Measurements from ENCODE around the gene TCERG1L. TPM values are rescaled to one million over a fixed set of nuclear protein-coding genes. Genes with fewer than 3 reads are reported as not detected.

TCERG1L gene
- total RNA-seq, 1 experiment from 2014 or later, result not detected

DNA sequence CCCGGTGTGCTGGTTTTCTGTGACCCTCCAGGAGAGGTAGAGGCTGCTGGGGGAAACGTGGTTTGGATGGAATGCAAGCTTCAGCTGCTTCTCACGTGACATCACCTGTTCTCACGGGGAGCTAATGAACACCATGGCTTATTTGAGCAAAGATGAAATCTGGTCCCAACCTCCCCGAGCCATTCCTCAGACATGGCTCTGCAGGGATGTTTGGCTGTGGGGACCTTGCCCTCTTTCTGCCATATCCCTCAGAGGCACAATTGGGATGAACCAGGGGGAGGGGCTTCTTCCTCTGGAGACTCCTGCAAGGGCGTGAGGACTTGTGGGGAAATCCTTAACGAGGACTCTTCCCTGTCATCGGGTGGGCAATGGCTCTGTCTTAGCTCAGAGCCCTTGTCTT lies 236.8 kb downstream of the TCERG1L start:
- no peaks in the 10 kb centered on the region for H3K27me3 ChIP-seq (replicated peaks)
- H3K4me3 ChIP-seq, result no peak overlapping the region
- no peak for DNase-seq (ENCODE audit: low read depth in 1 of 2, low spot score in 2 of 2)
- peaks cover 16% of the 10 kb centered on the region for H3K9me3 ChIP-seq (replicated peaks)
- no peaks in the 10 kb centered on the region for H3K36me3 ChIP-seq
- H3K27ac ChIP-seq, result no peak overlapping the region
- no peaks in the 10 kb centered on the region for H3K4me1 ChIP-seq (replicated peaks)

GRCh38 chr10:131073469-131074035 lies 238.0 kb downstream of the TCERG1L start:
- Histone ChIP-seq H3K36me3 (no peaks in the 10 kb centered on the region), H3K4me1 (replicated peaks) (no peaks in the 10 kb centered on the region), H3K27me3 (replicated peaks) (no peaks in the 10 kb centered on the region), H3K27ac (no peak overlapping the region), H3K4me3 (no peak overlapping the region), H3K9me3 (replicated peaks) (peaks cover 16% of the 10 kb centered on the region)
- no peak for DNase-seq (ENCODE audit: low read depth in 1 of 2, low spot score in 2 of 2)

GRCh38 chr10:131072651-131073468 lies 238.7 kb downstream of the TCERG1L start:
- no peaks in the 10 kb centered on the region for H3K4me1 ChIP-seq (replicated peaks)
- H3K27me3 ChIP-seq (replicated peaks), result no peaks in the 10 kb centered on the region
- H3K36me3 ChIP-seq, result no peaks in the 10 kb centered on the region
- H3K4me3 ChIP-seq, result no peak overlapping the region
- DNase-seq (ENCODE audit: low read depth in 1 of 2, low spot score in 2 of 2), result no peak
- no peak overlapping the region for H3K27ac ChIP-seq
- H3K9me3 ChIP-seq (replicated peaks), result peaks cover 16% of the 10 kb centered on the region

- no peaks in the 10 kb centered on the region for H3K4me1 ChIP-seq (replicated peaks)
- no peak overlapping the region for H3K4me3 ChIP-seq
- no peaks in the 10 kb centered on the region for H3K27me3 ChIP-seq (replicated peaks)
- H3K9me3 ChIP-seq (replicated peaks), result peaks cover 15% of the 10 kb centered on the region
- no peak for DNase-seq (ENCODE audit: low read depth in 1 of 2, low spot score in 2 of 2)
- no peaks in the 10 kb centered on the region for H3K36me3 ChIP-seq
- H3K27ac ChIP-seq, result no peak overlapping the region
Measured at GRCh38 chr10:131071721-131072120, 239.8 kb downstream of the TCERG1L start.

DNA sequence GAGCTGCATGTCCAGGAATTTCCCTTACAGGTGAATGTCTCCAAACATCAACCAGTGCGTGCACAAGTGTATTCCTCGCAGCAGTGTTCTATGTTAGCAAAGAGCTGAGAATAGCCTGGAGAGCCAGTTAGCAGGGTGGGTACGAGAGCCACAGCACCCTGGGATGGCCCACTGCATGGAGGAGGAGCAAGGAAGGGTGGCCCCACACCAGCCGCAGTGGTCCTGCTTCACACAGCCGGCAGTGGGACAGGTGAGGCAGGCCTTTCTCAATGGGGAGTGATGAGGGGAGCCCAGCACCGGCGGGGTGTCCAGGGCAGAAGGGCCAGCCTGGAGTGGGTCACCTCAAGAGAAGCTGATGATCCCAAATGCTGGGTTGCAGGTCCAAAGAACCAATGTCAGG lies 240.7 kb downstream of the TCERG1L start:
- Histone ChIP-seq H3K9me3 (replicated peaks) (peaks cover 12% of the 10 kb centered on the region), H3K4me1 (replicated peaks) (no peaks in the 10 kb centered on the region), H3K36me3 (no peaks in the 10 kb centered on the region), H3K27ac (no peak overlapping the region), H3K27me3 (replicated peaks) (no peaks in the 10 kb centered on the region), H3K4me3 (no peak overlapping the region)
- DNase-seq (ENCODE audit: low read depth in 1 of 2, low spot score in 2 of 2), result no peak

DNA sequence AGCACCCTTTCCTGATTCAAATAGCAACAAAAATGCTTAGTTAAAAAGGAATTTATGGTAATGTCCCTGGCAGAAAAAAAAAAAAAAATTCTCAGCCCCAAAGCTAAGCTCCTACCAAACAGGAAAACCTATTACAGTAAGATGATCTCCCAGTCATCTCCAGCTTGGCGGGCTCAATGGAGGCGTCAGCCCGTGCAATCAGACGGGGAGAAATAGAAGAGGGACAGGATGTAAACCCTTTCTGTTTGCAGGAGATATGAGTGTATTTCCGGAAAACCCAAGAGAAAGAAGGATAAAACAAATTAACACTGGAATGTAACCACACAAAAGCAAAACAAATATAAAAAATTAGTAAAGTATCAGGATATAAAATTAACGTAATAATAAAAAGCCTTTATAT lies 242.8 kb downstream of the TCERG1L start:
- peaks cover 10% of the 10 kb centered on the region for H3K9me3 ChIP-seq (replicated peaks)
- H3K27me3 ChIP-seq (replicated peaks), result no peaks in the 10 kb centered on the region
- H3K4me3 ChIP-seq, result no peak overlapping the region
- no peak overlapping the region for H3K27ac ChIP-seq
- H3K4me1 ChIP-seq (replicated peaks), result no peaks in the 10 kb centered on the region
- no peaks in the 10 kb centered on the region for H3K36me3 ChIP-seq
- DNase-seq (ENCODE audit: low read depth in 1 of 2, low spot score in 2 of 2), result no peak

GRCh38 chr10:131068311-131068710 lies 243.2 kb downstream of the TCERG1L start:
- Histone ChIP-seq H3K4me1 (replicated peaks) (no peaks in the 10 kb centered on the region), H3K9me3 (replicated peaks) (peaks cover 9% of the 10 kb centered on the region), H3K4me3 (no peak overlapping the region), H3K36me3 (no peaks in the 10 kb centered on the region), H3K27ac (no peak overlapping the region), H3K27me3 (replicated peaks) (no peaks in the 10 kb centered on the region)
- DNase-seq (ENCODE audit: low read depth in 1 of 2, low spot score in 2 of 2), result no peak

GRCh38 chr10:131067690-131068089 lies 243.8 kb downstream of the TCERG1L start:
- Histone ChIP-seq H3K9me3 (replicated peaks) (peaks cover 8% of the 10 kb centered on the region), H3K4me1 (replicated peaks) (no peaks in the 10 kb centered on the region), H3K36me3 (no peaks in the 10 kb centered on the region), H3K4me3 (no peak overlapping the region), H3K27ac (no peak overlapping the region), H3K27me3 (replicated peaks) (no peaks in the 10 kb centered on the region)
- no peak for DNase-seq (ENCODE audit: low read depth in 1 of 2, low spot score in 2 of 2)

- H3K27me3 ChIP-seq (replicated peaks), result no peaks in the 10 kb centered on the region
- H3K4me1 ChIP-seq (replicated peaks), result no peaks in the 10 kb centered on the region
- no peak for DNase-seq (ENCODE audit: low read depth in 1 of 2, low spot score in 2 of 2)
- H3K9me3 ChIP-seq (replicated peaks), result peaks cover 4% of the 10 kb centered on the region; the same call in 1 of the 2 replicates
- H3K36me3 ChIP-seq, result no peaks in the 10 kb centered on the region
- H3K27ac ChIP-seq, result no peak overlapping the region
- no peak overlapping the region for H3K4me3 ChIP-seq
Measured at GRCh38 chr10:131065673-131066305, 245.7 kb downstream of the TCERG1L start.

DNA sequence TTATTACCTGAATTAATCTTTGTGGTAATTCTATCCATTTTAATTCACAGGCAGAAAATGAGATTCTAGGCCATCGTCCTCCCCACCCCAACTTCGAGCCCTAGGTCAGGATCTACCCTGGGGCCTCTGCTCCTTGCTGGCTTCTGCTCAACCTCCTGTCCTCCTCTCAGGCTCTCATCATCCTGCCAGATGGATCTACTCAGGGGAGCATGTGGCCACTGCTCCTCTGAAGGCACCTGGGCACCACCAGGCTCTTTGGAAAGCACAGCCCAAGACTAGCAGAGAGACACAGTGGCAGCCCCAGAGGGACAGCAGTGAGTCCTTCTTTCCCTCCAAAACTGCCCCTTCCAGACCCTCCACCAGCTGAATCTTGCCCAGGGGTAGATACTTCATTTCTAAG lies 248.2 kb downstream of the TCERG1L start:
- H3K27me3 ChIP-seq (replicated peaks), result no peaks in the 10 kb centered on the region
- H3K4me1 ChIP-seq (replicated peaks), result no peaks in the 10 kb centered on the region
- H3K36me3 ChIP-seq, result no peaks in the 10 kb centered on the region
- H3K4me3 ChIP-seq, result no peak overlapping the region
- 0 out of 2 replicates have a peak, but pooled peaks cover 4% of the 10 kb centered on the region for H3K9me3 ChIP-seq (replicated peaks)
- H3K27ac ChIP-seq, result no peak overlapping the region
- DNase-seq (ENCODE audit: low read depth in 1 of 2, low spot score in 2 of 2), result no peak

- Histone ChIP-seq H3K36me3 (no peaks in the 10 kb centered on the region), H3K9me3 (replicated peaks) (0 out of 2 replicates have a peak, but pooled peaks cover 4% of the 10 kb centered on the region), H3K4me1 (replicated peaks) (no peaks in the 10 kb centered on the region), H3K27me3 (replicated peaks) (no peaks in the 10 kb centered on the region), H3K4me3 (no peak overlapping the region), H3K27ac (no peak overlapping the region)
- DNase-seq (ENCODE audit: low read depth in 1 of 2, low spot score in 2 of 2), result no peak
Measured at GRCh38 chr10:131062621-131063260, 248.8 kb downstream of the TCERG1L start.

DNA sequence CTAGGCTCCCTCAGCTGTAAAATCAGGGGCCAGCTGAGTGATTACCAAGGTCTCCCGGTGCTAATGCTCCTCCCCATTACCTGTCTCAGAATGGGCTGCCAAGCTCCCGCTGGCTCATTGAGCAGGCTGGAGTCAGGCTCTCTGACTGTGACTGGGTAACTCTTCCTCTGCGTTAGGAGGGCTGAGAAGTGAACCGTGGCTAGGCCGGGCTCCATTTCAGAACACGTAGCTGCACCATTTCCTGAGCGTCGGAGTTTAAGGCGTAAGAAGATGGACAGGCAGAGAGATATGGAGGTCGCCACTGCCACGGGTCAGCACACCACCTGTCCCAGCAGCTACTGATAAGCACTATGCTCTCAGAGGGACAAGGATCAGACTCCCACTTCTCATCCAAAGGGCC lies 250.3 kb downstream of the TCERG1L start:
- Histone ChIP-seq H3K4me3 (no peak overlapping the region), H3K36me3 (no peaks in the 10 kb centered on the region), H3K4me1 (replicated peaks) (no peaks in the 10 kb centered on the region)

DNA sequence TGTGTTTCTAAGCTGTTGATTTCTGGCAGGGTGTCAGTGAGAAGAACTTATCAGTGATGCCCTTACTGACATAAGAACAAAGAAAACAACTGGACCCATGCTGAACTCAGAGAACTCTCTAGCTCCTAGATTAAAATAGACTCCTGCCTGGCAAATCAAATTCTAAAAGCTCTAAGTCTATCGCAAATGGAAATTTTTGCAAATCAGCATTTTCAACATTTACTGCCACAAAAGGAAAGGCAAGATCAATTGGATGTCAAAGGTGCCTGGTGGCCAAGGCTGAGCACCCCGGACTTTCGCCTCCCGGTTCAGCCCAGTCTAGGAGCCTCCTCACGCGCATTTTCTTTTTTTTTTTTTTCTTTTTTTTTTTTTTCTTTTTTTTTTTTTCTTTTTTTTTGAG lies 251.6 kb downstream of the TCERG1L start:
- Histone ChIP-seq H3K4me1 (replicated peaks) (no peaks in the 10 kb centered on the region), H3K27ac (no peak overlapping the region), H3K4me3 (no peak overlapping the region), H3K36me3 (no peaks in the 10 kb centered on the region), H3K9me3 (replicated peaks) (peaks cover 8% of the 10 kb centered on the region; the same call in 1 of the 2 replicates), H3K27me3 (replicated peaks) (no peaks in the 10 kb centered on the region)
- no peak for DNase-seq (ENCODE audit: low read depth in 1 of 2, low spot score in 2 of 2)

More for the DNA sequence above, 250.3 kb downstream of the TCERG1L start:
- no peak overlapping the region for H3K27ac ChIP-seq
- H3K9me3 ChIP-seq (replicated peaks), result peaks cover 8% of the 10 kb centered on the region; the same call in 1 of the 2 replicates
- H3K27me3 ChIP-seq (replicated peaks), result no peaks in the 10 kb centered on the region
- peak in 1 of 2 experiments; percentile 28 for DNase-seq (ENCODE audit: low read depth in 1 of 2, low spot score in 2 of 2)

GRCh38 chr10:131058799-131059198 lies 252.7 kb downstream of the TCERG1L start:
- Histone ChIP-seq H3K36me3 (no peaks in the 10 kb centered on the region), H3K4me3 (no peak overlapping the region), H3K9me3 (replicated peaks) (peaks cover 8% of the 10 kb centered on the region; the same call in 1 of the 2 replicates), H3K4me1 (replicated peaks) (no peaks in the 10 kb centered on the region), H3K27ac (no peak overlapping the region), H3K27me3 (replicated peaks) (no peaks in the 10 kb centered on the region)
- DNase-seq (ENCODE audit: low read depth in 1 of 2, low spot score in 2 of 2), result no peak
